Fibroblast of the conjunctiva (primary cell): ENCODE results near the gene TNS2.

ENCODE experiments used
- DNase-seq: peaks from one replicate; pipeline ENCODE4 v3.0.0-alpha.2; 2010; ENCODE audit warnings: low read depth

Gene TNS2

DNA sequence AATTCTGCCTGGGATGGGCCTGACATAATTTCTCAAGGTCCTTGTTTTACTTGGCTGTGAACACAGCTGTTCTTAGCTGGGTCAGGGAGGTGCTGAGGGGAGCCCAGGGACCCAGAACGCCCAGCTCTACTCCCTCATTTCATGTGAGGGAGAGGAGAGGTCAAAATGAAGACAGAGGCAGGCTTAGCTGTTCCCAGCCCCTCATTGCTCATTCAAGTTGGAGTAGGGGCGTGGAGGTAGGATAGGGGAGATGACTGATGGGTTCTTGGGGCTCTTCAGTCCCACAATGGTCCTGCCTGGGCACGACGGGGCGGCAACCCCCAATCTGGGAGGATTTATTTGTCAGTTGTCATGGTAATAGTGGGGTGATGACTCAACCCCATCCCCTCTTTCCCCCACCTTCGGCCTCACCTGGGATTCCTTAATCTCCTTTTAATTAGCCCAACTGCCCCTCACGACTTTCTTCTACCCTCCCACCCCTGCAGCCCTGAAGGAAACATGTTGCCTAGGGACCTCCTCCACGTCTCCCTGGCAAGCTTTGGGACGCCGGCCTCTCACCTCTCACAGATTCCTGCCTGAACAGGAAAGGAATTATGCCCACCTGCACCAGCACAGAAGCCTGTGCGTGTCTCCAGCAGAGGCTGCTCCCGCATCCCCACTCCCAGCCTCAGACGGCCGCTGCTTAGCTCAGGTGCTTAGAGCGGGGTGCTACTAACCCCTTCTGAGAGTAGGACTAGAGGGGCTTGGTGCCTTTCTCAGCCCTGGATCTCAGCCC lies 19.1 kb downstream of the TNS2 start:
- no peak for DNase-seq

DNA sequence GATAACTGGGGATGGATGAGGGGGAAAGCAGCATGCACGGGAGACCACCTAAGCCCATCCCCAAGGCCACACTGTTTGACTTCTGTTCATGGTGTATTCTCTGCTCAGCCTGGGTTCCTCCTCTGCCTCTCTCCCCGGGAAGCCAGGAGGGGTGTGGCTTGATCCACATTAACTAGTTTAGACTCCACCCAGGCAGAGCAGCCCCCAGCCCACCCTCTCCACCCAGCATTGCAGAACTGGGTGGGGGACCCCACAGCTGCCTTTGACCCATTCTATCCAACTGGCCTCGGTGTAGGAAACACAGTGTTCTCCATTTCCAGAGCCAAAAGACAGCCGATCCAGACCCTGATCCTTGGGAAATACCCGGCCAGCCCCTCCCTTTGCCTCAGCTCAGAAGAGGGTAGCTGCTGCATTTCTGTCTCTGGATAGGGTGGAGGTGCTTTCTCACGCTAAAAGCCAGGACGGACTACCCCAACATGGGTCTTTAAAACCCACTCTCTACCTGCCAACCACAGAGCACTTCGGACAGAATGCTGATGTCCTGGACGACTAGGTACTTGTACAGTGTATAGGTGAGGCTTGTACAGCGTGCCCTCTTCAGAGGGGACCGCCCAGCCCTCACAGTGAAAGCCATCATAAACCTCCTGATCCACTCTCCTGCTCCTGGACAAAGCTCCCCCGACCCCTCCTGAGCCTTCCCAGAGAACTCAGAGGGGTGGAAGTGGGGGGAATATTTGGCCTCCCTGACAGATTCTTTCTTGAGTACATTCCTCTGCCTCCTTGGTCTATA lies 20.0 kb downstream of the TNS2 start:
- no peak for DNase-seq

DNA sequence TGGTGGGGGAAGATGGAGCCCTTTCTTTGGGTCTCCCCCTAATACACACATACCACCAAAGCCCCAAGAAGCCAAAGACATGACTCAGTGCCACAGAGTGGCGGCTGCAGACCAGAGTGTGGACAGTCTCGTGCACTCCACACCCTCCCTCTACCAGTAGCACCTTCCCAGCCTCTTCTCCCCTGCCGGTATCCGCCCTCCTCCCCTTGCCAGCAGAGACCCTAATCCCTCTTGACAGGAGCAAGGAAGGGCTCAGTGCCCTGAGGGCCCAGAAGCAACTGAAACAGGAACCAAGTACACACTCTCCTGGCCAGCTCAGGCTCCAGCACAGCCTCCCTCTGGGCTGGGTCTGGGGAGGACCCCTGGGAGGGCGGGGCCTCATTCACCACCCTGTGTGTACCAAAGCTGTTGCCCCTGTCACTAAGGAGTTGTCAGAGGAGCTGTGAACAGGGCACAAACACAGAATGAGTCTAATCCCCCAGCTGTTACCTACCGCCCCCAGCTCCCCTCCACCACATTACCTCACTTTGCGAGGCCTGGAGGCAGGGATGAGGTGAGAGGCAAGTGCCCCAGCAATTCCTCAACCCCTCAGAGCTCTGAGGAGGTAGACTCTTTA lies 21.1 kb downstream of the TNS2 start:
- no peak for DNase-seq

DNA sequence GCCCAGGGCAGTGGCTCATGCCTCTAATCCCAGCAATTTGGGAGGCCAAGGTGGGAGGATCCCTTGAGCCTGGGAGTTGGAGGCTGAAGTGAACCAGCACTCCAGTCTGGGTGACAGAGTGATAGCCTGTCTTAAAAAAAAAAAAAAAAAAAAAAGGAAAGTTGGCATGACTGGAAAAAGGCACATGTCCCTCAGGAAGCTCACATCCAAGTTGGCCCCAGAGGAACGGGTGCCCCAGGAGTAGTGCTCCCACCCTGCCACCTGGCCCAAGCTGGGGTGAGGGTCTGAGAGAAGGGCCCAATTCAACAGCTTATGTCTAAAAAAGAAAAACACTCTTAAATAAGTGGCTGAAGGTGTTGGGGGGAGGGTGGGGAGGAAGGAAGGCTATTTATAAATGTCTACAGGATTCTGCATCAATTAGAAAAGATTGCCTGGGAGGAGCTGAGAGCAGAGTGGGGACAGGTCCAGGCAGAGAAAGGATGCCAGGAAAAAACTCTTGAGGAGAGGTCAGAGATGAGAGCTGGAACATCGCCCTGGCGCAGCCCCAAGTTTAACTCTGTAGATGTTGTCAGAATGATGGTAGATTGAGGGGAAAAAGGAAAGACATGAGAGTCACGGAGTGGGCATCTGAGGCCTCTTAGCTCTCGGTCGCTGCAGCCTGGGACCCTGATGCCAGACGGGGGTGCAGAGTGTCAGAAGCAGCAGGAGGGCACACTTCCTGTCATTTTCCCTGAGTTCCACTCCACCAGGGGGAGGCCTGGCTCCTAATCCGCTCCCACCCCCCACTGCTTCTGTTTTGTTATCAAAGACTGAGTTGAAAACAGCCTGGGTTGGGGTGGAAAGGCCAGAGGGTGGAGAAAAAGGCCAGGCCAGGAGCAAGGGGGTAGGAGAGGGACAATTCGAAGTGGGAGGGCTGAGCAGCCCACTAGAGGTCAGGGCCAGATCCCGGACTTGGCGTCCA lies 22.0 kb downstream of the TNS2 start:
- peak; percentile 79 for DNase-seq

DNA sequence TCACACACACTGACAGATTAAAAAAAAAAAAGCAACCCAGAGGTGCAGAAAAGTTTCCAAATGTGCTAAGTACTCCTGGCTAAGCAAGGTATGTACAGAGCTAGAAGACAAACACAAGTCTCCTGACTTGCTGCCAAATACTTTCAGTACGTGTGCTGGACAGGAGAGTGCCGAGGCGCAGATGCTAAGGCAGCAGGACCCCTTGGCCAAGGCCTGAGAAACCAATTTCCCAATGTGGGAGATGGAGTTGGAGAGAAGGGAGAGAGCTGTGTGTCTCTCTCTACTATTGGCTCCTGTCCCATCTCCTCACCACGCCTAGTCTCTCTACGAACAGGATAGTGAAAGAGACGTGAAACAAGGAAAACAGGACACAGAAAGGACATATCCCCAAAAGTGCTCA lies 24.0 kb downstream of the TNS2 start:
- no peak for DNase-seq

DNA sequence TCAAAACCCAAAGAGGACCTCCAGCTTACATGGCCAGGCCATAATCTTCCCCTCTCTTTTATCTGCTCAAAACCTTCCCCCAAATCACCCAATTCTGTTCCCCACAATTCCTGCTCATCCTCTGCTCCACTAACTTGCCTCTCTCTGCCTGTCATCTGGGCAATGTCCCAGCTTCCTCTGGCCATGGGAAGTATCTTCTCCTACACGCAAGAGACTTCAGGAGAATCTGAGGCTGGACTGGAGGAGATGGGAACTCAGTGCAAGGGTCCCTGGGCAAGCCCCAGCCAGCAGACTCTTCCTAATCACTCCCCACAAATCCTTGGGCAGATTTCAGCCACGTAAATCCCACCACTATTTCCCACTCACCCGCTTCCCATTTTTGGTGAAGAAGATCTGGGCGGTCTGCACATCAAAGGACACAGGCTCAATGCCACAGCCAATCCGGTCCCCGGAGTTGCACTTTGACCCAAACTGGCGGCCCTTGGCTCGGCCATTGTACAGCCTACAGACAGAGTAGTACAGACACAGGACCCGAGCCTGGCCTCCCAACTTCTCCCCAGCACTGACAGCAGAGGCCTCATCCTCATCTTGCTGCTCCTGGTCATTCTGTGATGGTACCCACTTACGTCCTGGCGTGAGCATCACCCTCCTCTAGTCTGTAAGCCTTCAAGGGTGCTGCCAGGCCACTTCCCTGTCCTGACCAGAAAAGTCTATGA lies 24.6 kb downstream of the TNS2 start:
- DNase-seq: no peak

DNA sequence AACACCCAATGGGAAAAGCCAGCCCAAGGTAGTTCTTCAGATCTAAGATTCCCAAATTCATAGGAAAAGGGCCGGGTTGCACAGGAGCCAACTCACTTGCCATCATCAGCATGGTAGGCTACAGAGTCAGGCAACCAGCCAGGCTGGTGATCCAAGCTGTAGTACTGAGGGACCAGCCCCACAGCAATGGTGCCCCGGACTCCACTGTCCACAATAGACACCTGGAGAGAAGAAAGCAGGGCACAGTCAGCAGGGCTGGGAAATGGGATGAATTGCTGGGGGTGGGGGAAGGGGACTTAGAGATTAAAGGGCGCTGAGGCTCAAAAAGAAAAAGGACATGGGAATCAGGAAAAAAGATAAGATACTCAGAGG lies 25.1 kb downstream of the TNS2 start:
- no peak for DNase-seq

DNA sequence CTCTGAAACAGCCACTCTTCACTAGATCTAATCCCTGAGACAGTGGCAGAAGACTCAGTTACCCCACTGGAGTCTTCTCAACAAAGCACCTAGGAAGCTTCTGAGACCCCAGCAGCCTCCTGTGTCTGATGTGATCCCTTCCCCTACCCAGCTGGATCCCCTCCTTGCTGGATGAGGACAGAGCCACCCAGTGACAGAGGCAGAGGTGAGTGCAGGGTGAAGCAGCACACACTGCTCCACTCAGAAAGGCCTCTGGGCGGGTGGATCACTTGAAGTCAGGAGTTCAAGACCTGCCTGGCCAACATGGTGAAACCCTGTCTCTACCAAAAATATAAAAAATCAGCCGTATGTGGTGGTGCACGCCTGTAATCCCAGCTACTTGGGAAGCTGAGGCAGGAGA lies 26.6 kb downstream of the TNS2 start:
- DNase-seq: no peak

DNA sequence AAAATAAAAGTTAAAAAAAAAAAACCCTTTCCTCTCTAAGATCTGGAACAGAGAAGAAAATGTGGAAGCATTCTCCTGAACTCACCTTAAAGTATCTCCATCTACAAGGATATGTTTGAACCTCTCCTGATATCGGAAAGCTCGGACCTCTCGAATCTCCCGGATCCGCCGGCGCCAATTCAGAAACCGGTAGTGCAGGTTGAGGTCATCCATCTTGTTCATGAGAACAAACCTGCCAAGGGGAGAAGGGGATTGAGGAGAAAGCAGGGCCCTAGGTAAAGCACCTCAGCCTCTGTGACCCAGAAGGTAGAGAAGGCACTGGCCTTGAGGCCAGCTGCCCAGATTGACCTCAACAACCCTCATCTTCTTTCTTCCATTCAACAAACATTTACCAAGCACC lies 27.2 kb downstream of the TNS2 start:
- DNase-seq: no peak

DNA sequence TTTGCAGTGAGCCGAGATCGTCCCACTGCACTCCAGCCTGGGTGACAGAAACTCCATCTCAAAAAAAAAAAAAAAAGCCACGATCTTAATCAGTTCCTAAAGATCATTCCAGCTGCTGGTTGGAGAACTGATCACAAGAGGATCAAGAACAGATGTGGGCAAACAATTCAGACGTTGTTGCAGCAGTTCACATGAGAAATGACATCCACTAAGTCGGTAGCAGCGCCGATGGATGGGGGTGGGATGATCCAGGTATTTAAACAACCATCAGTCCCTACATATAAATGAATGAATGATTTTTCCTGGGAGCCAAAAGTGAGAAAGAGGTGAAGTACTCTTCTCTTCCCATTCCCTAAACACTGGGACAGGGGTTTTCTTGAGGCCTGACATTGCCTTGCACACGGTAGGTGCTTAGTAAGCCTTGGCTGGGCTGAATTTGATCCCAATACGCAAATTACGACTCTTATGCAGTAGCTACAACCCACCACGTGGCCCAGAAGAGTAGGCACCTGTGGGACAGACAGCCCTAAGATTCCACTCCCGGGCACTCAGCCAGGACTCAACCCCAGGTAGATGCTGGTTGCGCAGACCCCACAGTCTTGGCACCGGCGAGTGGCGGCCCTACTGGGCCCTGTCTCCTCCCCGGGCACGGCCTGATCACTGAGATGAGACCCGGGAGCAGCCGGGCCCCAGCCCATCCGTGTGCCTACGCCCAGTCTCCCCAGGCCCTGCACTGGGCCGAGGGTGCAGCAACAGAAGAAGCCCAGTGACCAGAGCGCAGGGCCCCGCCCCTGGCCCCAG lies 28.8 kb downstream of the TNS2 start:
- no peak for DNase-seq

DNA sequence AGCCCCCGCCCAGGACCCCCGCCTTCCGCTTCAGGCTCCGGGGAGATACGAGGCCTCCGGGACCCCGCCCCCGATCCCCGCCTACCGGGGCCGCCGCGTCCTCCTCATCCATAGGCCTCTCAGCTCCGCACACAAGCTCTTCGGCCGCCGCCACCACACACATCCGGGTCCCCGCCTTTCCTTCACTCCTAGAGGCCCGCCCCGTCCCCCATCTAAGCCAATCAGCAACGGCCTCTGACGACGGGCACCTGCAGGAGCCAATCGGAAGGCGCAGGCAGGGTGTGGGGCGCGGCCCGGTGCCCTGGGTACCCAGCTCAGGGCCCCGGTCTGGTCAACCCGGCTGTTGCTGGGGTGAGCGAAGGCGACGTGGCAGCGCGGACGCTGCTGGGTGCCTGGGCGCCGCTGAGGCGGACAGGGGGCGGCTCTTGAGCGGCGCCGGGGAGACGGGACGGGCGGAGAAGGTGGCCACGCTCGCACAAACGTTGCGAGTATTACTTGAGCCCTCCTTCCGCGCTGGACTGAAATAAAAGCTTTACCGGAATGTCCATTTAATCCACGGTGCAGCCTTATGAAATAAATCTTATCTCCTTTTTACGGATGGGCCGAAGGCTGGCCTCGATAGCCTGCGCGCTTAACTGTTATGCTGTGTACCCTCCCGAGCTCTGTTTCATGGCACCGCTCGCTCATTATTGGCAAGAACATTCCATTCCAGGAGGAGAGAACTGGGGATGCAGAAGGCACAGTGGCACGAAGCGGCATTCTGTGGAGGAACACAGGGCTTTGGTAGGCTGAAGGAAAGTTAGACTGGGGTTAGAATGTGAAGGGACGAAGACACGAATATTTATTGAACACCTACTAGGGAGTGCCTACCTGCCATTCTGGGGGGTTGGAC lies 29.6 kb downstream of the TNS2 start, which contains the start of gene SPRYD3:
TSS of gene SPRYD3 (minus strand) at position 165 of the 892 bp plus-strand sequence. CDS start at position 108, 57 bp downstream.
- DNase-seq: peak; percentile 94

DNA sequence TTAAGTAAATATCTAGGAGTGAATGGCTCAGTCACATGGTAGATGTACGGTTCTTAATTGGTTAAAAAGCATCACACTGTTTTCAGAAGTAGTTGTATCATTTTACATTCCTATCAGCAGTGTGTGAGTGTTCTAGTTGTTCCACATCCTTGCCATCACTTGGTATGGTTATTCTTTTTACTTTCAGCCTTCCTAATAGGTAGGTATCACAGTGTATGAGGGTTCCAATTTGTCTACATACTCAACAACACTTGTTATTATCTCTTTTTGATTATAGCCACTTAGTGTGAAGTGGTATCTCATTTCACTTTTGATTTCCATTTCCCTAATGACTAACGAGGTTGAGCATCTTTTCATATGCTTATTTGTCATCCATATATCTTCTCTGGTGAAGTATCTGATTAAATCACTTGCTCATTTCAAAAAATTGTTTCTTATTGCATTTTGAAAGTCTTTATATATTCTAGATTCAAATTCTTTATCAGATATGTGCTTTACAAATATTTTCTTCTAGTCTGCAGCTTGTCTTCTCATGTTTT lies 32.8 kb downstream of the TNS2 start:
- DNase-seq: no peak

DNA sequence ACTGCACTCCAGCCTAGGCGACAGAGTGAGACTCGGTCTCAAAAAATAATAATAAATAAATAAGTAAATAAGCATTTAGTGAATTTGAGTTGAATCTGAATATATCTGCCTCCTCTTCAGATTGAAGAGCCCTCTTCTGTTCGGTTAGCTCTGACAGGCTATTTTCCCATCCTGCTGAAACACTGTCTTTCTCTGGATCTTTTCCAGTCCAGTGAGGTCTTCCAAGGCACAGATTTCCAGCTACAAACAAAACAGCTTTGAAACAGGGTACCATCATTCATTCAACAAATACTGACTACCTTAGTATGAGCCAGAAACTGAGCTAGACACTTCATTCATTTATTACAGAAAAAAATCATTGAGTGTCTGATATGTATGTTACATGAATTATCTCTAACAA lies 36.5 kb downstream of the TNS2 start:
- no peak for DNase-seq

DNA sequence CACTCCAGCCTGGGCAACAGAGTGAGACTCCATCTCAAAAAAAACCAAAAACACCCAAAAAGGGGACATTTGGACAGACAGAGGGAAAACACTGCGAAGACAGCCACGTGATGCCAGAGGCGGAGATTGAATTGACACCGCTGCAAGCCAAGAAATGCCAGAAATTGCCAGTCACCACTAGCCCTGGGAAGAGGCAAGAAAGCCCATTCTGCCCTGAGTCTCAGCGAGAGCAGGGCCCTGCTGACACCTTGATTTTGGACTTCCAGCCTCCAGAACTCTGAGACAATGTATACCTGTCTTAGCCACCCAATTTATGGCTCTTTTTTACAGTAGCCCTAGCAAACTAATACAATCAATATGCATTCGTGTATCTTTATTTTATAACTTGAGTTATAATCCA lies 40.2 kb downstream of the TNS2 start:
- DNase-seq: no peak

DNA sequence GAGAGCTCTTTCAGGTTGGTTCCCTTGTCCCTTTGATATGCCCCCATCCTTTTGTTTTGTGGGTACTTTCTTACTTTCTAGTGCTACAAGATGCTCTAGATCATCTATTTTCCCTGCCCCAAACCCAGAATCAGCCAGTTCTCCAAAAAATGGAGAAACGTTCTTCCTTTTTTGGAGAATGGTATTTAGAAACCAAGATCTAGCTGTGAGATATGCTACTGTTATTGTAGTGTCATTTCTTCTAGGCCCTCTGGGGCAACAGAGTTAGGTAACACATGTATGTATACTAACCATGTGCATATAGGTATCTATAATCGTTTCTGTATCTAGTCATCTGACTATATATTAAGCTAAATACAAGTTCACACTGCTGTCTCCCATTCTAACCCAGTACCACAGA lies 40.7 kb downstream of the TNS2 start:
- no peak for DNase-seq

DNA sequence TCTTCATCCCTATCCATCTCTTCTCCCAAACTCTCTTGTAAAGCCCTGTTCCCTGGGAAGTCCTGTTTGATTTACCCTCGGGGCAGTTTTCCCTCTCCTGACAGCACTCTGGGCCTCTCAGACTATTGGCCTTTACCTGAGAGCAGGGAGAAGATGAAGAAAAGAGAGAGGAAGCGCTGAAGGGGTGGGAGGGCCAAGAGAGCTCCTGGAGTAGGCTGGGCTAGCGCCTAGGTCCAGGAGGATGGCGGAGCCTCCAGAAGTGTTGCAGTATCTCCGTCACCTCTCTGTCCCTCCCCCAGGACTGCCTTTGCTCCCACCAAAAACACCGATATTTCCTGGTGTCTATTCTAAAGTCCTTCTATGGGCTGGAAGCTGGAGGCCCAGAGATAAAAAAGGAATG lies 41.9 kb downstream of the TNS2 start:
- DNase-seq: no peak

DNA sequence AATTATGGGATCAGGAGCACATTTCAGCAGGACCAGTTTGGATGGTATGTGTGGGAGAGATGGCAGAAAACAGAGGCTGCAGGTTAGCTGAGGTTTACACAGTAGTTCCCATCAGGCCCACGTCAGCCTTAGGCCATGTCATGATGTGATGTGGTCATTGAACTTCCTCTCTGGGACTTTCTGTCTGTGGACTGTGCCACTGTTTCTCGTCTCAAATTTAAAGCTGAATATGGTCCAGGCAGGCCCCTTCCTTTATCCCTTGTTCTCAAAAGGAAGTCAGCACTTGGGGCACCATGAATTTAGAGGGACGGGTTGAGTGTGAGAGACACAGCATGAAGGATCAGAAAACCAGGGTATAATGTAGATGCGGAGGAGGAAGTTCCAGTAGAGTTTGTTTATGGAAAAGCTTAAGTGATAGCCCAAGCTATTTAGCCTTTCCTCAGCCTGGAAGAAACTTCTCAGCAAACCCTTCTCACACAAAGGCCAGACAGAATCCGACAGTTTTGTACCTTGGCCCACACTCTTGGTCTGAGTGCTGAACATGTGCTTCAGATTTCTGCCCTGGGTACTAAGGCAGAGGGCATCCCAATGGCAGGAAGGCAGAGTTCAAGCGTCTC lies 44.0 kb downstream of the TNS2 start:
- no peak for DNase-seq

DNA sequence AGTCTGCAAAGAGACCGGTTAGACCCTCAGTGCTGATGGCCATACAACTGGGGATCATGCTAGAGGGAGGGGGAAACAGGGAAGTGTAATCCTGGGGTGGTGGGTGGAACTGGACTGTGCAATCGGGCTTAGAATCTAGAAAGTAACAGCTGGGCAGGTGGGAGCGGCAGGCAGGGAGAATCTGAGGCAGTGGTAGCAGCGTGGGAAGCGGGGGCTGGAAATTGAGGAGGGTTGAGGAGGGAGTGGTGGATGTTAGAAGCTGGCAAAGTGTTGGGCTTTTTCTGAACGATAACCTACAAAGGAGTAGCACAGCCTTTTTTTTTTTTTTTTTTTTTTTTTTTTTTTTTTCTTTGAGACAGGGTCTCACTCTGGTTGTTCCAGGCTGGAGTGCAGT lies 44.5 kb downstream of the TNS2 start:
- DNase-seq: no peak
